Panc1 (cell line): Measurements from ENCODE around the gene WDR11.

ENCODE experiments used
- TF ChIP-seq, protein P1 (sequence below): fragments of 450-650 bp; IDR thresholded peaks from 2 replicates; pipeline ENCODE4 v1.5.1; 2017; ENCODE audit warnings: mild to moderate bottlenecking
- TF ChIP-seq, protein P2 (sequence below), 2 experiments: IDR thresholded peaks; 2 replicates each; pipeline ENCODE4 v1.6.1; 2011 to 2012; ENCODE audit warnings: low read depth in 2 of 2, control low read depth in 1 of 2, low read length in 1 of 2, mild to moderate bottlenecking in 1 of 2, moderate library complexity in 1 of 2; ENCODE audit not compliant: insufficient read depth in 1 of 2

DNA sequence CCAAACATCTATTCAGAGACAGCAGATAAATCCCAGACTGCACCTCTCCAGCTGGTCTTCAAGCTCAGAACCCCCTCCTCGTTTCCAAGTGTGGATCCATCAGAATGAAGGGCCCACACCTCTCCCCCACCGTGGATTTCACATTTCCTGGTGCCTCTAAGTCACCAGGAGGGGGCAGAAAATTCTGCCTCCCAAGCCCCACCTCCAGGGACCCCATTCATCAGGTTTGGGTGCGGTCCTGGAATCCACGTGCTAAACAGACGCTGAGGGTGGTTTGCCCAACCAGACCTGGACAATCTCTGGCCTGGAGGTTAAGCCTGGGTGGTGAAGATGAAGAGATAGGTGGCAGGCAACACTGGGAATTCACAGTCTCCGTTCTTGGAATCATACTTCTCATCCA is 92.4 kb downstream of the WDR11 start:
- TF ChIP-seq, protein P1, sequence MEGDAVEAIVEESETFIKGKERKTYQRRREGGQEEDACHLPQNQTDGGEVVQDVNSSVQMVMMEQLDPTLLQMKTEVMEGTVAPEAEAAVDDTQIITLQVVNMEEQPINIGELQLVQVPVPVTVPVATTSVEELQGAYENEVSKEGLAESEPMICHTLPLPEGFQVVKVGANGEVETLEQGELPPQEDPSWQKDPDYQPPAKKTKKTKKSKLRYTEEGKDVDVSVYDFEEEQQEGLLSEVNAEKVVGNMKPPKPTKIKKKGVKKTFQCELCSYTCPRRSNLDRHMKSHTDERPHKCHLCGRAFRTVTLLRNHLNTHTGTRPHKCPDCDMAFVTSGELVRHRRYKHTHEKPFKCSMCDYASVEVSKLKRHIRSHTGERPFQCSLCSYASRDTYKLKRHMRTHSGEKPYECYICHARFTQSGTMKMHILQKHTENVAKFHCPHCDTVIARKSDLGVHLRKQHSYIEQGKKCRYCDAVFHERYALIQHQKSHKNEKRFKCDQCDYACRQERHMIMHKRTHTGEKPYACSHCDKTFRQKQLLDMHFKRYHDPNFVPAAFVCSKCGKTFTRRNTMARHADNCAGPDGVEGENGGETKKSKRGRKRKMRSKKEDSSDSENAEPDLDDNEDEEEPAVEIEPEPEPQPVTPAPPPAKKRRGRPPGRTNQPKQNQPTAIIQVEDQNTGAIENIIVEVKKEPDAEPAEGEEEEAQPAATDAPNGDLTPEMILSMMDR = no peak
- TF ChIP-seq, protein P2, sequence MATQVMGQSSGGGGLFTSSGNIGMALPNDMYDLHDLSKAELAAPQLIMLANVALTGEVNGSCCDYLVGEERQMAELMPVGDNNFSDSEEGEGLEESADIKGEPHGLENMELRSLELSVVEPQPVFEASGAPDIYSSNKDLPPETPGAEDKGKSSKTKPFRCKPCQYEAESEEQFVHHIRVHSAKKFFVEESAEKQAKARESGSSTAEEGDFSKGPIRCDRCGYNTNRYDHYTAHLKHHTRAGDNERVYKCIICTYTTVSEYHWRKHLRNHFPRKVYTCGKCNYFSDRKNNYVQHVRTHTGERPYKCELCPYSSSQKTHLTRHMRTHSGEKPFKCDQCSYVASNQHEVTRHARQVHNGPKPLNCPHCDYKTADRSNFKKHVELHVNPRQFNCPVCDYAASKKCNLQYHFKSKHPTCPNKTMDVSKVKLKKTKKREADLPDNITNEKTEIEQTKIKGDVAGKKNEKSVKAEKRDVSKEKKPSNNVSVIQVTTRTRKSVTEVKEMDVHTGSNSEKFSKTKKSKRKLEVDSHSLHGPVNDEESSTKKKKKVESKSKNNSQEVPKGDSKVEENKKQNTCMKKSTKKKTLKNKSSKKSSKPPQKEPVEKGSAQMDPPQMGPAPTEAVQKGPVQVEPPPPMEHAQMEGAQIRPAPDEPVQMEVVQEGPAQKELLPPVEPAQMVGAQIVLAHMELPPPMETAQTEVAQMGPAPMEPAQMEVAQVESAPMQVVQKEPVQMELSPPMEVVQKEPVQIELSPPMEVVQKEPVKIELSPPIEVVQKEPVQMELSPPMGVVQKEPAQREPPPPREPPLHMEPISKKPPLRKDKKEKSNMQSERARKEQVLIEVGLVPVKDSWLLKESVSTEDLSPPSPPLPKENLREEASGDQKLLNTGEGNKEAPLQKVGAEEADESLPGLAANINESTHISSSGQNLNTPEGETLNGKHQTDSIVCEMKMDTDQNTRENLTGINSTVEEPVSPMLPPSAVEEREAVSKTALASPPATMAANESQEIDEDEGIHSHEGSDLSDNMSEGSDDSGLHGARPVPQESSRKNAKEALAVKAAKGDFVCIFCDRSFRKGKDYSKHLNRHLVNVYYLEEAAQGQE (IDR thresholded peaks at IDR 0.05; ENCODE audit: insufficient read depth in 1 of 2, low read depth in 2 of 2, low read length in 1 of 2) = no peak
